ENCODE data around the gene INKA2. TPM values are rescaled to one million over a fixed set of nuclear protein-coding genes. Genes with fewer than 3 reads are reported as not detected.

INKA2 gene
- total and polyA plus RNA-seq, 2 experiments from 2014 or later: 3.7 to 8.4 TPM

DNA sequence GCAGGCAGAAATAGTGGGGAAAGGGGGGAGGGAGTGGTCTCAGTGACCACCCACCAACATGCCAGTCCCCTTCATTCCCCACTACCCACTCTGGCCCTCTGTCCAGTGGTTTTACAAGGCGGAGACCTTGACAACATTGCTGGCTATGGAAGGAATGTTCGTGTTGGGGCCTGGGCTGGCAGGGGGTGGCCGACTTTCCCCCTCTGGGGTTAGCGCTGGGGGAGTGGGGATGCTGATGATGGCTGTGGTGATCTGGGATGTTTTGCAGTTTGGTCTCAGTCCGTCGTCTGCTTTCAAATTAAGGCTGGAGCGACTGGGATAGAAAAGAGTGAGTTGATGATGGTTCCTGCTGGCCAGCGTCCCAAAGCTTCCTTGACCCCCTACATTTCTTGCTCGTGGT is 36.8 kb upstream of the INKA2 start (continued):
- TF ChIP-seq ZNF462 (CRISPR knock-in tag; IDR thresholded peaks at IDR 0.05) (no peak), EZH2phosphoT487 (IDR thresholded peaks at IDR 0.05; ENCODE audit: unreplicated experiment) (no peak), STAT1 (IDR thresholded peaks at IDR 0.05; ENCODE audit: unreplicated experiment) (no peak), CREB1 (CRISPR knock-in tag; IDR thresholded peaks at IDR 0.05; ENCODE audit: low read depth) (no peak), NANOG (IDR thresholded peaks at IDR 0.05; ENCODE audit: borderline replicate concordance) (no peak), CTCF (conservative IDR thresholded peaks at IDR 0.05; ENCODE audit: low read depth in 2 of 2) (no peak), POLR2AphosphoS5 (IDR thresholded peaks at IDR 0.05; ENCODE audit: low read depth) (no peak)

DNA sequence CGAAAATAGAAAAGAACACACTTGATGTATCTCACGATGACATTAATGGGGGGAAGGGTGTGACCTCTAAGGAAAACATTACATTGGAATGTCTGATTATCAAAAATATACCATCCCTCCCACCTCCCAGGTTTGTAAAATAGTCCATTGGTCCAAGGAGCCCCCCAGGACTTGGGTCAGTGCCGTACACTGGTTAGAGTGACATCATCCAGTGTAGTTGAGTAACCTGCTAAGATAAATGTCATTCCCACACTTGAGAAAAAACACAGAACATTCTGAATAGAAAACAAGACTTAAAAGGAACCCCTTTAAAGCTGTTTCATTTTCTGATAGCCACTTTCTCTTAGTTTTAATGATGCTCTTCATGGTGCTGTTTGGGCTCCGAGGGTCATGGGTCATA is 31.7 kb upstream of the INKA2 start:
- Histone ChIP-seq H3K9me2 (ENCODE audit: insufficient read depth) (no peaks in the 10 kb centered on the region), H3K4me3 (no peak overlapping the region), H3K4me1 (ENCODE audit: insufficient read depth) (no peaks in the 10 kb centered on the region), H3K36me3 (ENCODE audit: insufficient read depth) (peaks cover 17% of the 10 kb centered on the region), H3K27me3 (ENCODE audit: insufficient read depth) (no peaks in the 10 kb centered on the region), H3F3A (replicated peaks; ENCODE audit: low read depth) (no peaks in the 10 kb centered on the region), H3K4me2 (no peak overlapping the region), H4K20me1 (replicated peaks; ENCODE audit: insufficient read depth) (peaks cover 4% of the 10 kb centered on the region; the same call in 1 of the 2 replicates), H3K27ac (ENCODE audit: low read depth) (no peak overlapping the region), H3K79me2 (replicated peaks; ENCODE audit: insufficient read depth) (no peaks in the 10 kb centered on the region; the same call in 1 of the 2 replicates), H2AFZ (no peak overlapping the region)
- H3K4me1 Mint-ChIP-seq: peaks cover 4% of the 10 kb centered on the region; the same call in 1 of the 3 replicates
- no peaks in the 10 kb centered on the region for H3K9me3 Mint-ChIP-seq
- H3K4me3 Mint-ChIP-seq: no peak overlapping the region
- H3K36me3 Mint-ChIP-seq (ENCODE audit: low read depth): peaks cover 13% of the 10 kb centered on the region
- DNase-seq (ENCODE audit: low spot score) (no peak), ATAC-seq (no peak)
- no peaks in the 10 kb centered on the region for H3K27me3 Mint-ChIP-seq (ENCODE audit: insufficient read depth, low read depth, poor library complexity)
- H3K27ac Mint-ChIP-seq: no peak overlapping the region
- TF ChIP-seq NANOG (IDR thresholded peaks at IDR 0.05; ENCODE audit: borderline replicate concordance): no peak
- TF ChIP-seq, protein P1, sequence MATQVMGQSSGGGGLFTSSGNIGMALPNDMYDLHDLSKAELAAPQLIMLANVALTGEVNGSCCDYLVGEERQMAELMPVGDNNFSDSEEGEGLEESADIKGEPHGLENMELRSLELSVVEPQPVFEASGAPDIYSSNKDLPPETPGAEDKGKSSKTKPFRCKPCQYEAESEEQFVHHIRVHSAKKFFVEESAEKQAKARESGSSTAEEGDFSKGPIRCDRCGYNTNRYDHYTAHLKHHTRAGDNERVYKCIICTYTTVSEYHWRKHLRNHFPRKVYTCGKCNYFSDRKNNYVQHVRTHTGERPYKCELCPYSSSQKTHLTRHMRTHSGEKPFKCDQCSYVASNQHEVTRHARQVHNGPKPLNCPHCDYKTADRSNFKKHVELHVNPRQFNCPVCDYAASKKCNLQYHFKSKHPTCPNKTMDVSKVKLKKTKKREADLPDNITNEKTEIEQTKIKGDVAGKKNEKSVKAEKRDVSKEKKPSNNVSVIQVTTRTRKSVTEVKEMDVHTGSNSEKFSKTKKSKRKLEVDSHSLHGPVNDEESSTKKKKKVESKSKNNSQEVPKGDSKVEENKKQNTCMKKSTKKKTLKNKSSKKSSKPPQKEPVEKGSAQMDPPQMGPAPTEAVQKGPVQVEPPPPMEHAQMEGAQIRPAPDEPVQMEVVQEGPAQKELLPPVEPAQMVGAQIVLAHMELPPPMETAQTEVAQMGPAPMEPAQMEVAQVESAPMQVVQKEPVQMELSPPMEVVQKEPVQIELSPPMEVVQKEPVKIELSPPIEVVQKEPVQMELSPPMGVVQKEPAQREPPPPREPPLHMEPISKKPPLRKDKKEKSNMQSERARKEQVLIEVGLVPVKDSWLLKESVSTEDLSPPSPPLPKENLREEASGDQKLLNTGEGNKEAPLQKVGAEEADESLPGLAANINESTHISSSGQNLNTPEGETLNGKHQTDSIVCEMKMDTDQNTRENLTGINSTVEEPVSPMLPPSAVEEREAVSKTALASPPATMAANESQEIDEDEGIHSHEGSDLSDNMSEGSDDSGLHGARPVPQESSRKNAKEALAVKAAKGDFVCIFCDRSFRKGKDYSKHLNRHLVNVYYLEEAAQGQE (IDR thresholded peaks at IDR 0.05; ENCODE audit: unreplicated experiment): no peak
- TF ChIP-seq EZH2 (IDR thresholded peaks at IDR 0.05; ENCODE audit: low read depth, unreplicated experiment): no peak
- TF ChIP-seq EZH2phosphoT487 (IDR thresholded peaks at IDR 0.05; ENCODE audit: unreplicated experiment): no peak
- TF ChIP-seq POLR2AphosphoS5 (IDR thresholded peaks at IDR 0.05; ENCODE audit: low read depth): no peak
- no peak for TF ChIP-seq CREB1 (CRISPR knock-in tag; IDR thresholded peaks at IDR 0.05; ENCODE audit: low read depth)
- TF ChIP-seq STAT1 (IDR thresholded peaks at IDR 0.05; ENCODE audit: unreplicated experiment): no peak
